Vagina (tissue), 2 donors: Measurements from ENCODE around the gene TANGO6. TPM values are rescaled to one million over a fixed set of nuclear protein-coding genes. Genes with fewer than 3 reads are reported as not detected.

Experiments used
- DNase-seq, 2 donors: peaks; one replicate each; pipeline ENCODE4 v3.0.0-alpha.2; 2017; ENCODE audit errors: extremely low spot score in 2 of 2
- H3K27ac ChIP-seq: fragments of 200-600 bp; sonication (generic); one replicate; pipeline ENCODE4 v1.5.1; 2019
- H3K27me3 ChIP-seq: fragments of 200-600 bp; sonication (generic); one replicate; pipeline ENCODE4 v1.5.1; 2019
- H3K36me3 ChIP-seq, 2 donors: fragments of 200-600 bp; sonication (generic); one replicate each; pipeline ENCODE4 v1.5.1; 2017 to 2019
- H3K4me1 ChIP-seq: fragments of 200-600 bp; sonication (generic); one replicate; pipeline ENCODE4 v1.5.1; 2019
- H3K4me3 ChIP-seq, 2 donors: fragments of 200-600 bp; sonication (generic); 1 replicate in 1 of 2; 2 replicates in 1 of 2; pipeline ENCODE4 v1.5.1; 2016 to 2019
- H3K9me3 ChIP-seq: fragments of 200-600 bp; sonication (generic); one replicate; pipeline ENCODE4 v1.5.1; 2019
- POLR2A ChIP-seq, 2 donors: fragments of 450-650 bp; IDR thresholded peaks; one replicate each; pipeline ENCODE4 v1.6.1; 2017; ENCODE audit warnings: antibody characterized with exemption in 2 of 2, mild to moderate bottlenecking in 2 of 2, moderate library complexity in 2 of 2
- POLR2AphosphoS5 ChIP-seq, 2 donors: sonication (generic); formaldehyde crosslinking; IDR thresholded peaks; one replicate each; pipeline ENCODE4 v1.9.0; 2017; ENCODE audit warnings: antibody characterized with exemption in 2 of 2, mild to moderate bottlenecking in 2 of 2, low read depth in 1 of 2; ENCODE audit not compliant: insufficient read depth in 1 of 2
- intact Hi-C: fragments of 100-400 bp; cut with DNase I; formaldehyde crosslinking; loops from one replicate; pipeline ENCODE4 v1.15.1; 2023
- total RNA-seq: library from RNA; depleted of rRNA; stranded (reverse); fragments of >200 nt; gene quantifications from one replicate; pipeline ENCODE4 v1.2.3, GENCODE V29; 2016
- TF ChIP-seq, protein P1 (sequence below), 3 experiments: fragments of 450-650 bp in 2 of 3; fragments of 200-600 bp in 1 of 3; sonication (generic) in 1 of 3; IDR thresholded peaks; one replicate each; pipeline ENCODE4 v1.5.1; 2017 to 2019; ENCODE audit warnings: antibody characterized with exemption in 3 of 3, mild to moderate bottlenecking in 2 of 3, moderate library complexity in 2 of 3

TANGO6 gene
- total RNA-seq, 1 donor from 2014 or later = 21.9 TPM

DNA sequence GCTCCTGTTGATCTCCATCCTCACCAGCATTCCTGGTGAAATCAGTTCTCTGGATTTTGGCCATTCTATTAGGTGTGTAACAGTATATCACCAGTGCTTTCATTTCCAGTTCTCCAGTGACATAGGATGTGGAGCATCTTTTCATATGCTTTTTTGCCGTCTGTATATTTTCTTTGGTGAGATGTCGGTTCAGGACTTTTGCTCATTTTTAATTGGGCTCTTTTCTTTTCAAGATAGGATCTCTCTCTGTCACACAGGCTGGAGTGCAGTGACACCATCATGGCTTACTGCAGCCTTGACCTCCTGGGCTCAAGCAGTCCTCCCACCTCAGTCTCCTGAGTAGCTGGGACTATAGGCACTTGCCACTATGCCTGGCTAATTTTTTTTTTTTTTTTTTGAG is 74.2 kb downstream of the TANGO6 start:
- intact Hi-C loops = no loop called here
- Histone ChIP-seq H3K4me3 (no peak overlapping the region), H3K27me3 (no peaks in the 10 kb centered on the region), H3K36me3 (peaks cover 0 to 13% of the 10 kb centered on the region in 2 donors), H3K9me3 (no peaks in the 10 kb centered on the region), H3K27ac (no peak overlapping the region), H3K4me1 (peaks cover 8% of the 10 kb centered on the region)
- TF ChIP-seq, protein P1, sequence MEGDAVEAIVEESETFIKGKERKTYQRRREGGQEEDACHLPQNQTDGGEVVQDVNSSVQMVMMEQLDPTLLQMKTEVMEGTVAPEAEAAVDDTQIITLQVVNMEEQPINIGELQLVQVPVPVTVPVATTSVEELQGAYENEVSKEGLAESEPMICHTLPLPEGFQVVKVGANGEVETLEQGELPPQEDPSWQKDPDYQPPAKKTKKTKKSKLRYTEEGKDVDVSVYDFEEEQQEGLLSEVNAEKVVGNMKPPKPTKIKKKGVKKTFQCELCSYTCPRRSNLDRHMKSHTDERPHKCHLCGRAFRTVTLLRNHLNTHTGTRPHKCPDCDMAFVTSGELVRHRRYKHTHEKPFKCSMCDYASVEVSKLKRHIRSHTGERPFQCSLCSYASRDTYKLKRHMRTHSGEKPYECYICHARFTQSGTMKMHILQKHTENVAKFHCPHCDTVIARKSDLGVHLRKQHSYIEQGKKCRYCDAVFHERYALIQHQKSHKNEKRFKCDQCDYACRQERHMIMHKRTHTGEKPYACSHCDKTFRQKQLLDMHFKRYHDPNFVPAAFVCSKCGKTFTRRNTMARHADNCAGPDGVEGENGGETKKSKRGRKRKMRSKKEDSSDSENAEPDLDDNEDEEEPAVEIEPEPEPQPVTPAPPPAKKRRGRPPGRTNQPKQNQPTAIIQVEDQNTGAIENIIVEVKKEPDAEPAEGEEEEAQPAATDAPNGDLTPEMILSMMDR (IDR thresholded peaks at IDR 0.05) = no peak
- TF ChIP-seq POLR2A (IDR thresholded peaks at IDR 0.05) (no peak), POLR2AphosphoS5 (IDR thresholded peaks at IDR 0.05; ENCODE audit: insufficient read depth in 1 of 2, low read depth in 1 of 2) (no peak)
- no peak for DNase-seq

DNA sequence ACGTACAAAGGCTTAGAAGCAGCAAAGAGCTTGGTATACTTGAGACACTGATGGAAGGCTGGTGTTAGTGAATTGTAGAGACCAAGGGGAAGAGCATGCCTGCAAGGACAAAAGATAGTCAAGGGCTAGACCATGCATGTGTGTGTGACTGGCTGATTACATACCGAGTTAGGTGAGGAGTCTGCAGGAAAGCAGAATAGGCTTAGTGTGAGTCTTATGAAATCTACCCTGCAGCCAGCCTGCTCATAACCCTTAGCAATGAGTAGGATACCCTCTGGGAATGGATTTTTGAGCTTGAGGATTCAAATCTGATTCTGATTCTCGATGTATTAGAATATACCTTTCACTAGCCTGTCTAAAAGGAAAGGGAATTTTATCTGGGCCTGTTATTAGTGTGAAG is 77.0 kb downstream of the TANGO6 start:
- DNase-seq = no peak
- Histone ChIP-seq H3K36me3 (peaks cover 0 to 13% of the 10 kb centered on the region in 2 donors), H3K4me1 (peaks cover 8% of the 10 kb centered on the region), H3K27ac (no peak overlapping the region), H3K4me3 (no peak overlapping the region), H3K27me3 (no peaks in the 10 kb centered on the region), H3K9me3 (no peaks in the 10 kb centered on the region)
- TF ChIP-seq POLR2AphosphoS5 (IDR thresholded peaks at IDR 0.05; ENCODE audit: insufficient read depth in 1 of 2, low read depth in 1 of 2) (no peak), POLR2A (IDR thresholded peaks at IDR 0.05) (no peak)
- TF ChIP-seq, protein P1 (IDR thresholded peaks at IDR 0.05) = no peak
- intact Hi-C loops = no loop called here

DNA sequence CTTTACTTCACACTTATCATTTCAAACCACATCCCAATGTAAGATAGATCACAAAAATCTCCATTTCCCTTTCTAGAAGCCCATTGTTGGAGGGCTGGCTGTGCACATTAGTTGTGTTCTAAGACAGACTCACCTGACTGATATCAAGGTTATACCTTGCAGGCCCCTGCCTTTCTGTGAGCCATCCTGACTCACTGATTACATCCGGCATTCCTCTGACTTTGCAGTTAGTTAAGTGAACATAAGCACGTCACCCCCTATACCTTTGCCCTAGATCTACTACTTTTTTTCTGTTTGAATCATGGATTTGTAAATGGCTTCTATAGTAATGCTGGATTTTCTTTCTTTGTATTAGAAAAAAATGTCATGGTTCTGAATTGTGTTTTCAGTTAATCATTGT is 78.3 kb downstream of the TANGO6 start:
- H3K9me3 ChIP-seq = no peaks in the 10 kb centered on the region
- TF ChIP-seq POLR2AphosphoS5 (IDR thresholded peaks at IDR 0.05; ENCODE audit: insufficient read depth in 1 of 2, low read depth in 1 of 2) (no peak), POLR2A (IDR thresholded peaks at IDR 0.05) (no peak)
- TF ChIP-seq, protein P1 (IDR thresholded peaks at IDR 0.05) = no peak
- H3K4me3 ChIP-seq = no peak overlapping the region
- peaks cover 0 to 14% of the 10 kb centered on the region in 2 donors for H3K36me3 ChIP-seq
- DNase-seq = no peak
- no peak overlapping the region for H3K27ac ChIP-seq
- intact Hi-C loops = no loop called here
- no peaks in the 10 kb centered on the region for H3K27me3 ChIP-seq
- H3K4me1 ChIP-seq = peaks cover under 1% of the 10 kb centered on the region

DNA sequence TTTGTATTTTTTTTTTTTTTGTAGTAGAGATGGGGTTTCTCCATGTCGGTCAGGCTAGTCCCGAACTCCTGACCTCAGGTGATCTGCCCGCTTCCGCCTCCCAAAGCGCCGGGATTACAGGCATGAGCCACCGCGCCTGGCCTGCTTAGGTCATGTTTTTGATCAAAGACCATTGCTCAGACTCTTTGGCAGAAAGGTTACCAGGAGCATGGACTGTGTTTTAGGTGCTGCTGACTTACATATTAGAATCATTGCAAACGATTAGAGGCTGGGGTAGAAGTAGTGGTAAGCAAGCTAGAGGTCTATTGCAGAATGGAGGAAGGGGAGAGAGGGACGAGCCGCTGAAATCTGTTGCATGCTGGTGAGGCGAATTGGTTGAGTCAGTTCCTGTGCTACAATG is 79.8 kb downstream of the TANGO6 start:
- H3K27ac ChIP-seq = no peak overlapping the region
- no peaks in the 10 kb centered on the region for H3K4me1 ChIP-seq
- intact Hi-C loops = no loop called here
- no peaks in the 10 kb centered on the region for H3K9me3 ChIP-seq
- H3K36me3 ChIP-seq = peaks cover 0 to 25% of the 10 kb centered on the region in 2 donors
- no peak overlapping the region for H3K4me3 ChIP-seq
- DNase-seq = no peak
- TF ChIP-seq POLR2A (IDR thresholded peaks at IDR 0.05) (no peak), POLR2AphosphoS5 (IDR thresholded peaks at IDR 0.05; ENCODE audit: insufficient read depth in 1 of 2, low read depth in 1 of 2) (no peak)
- TF ChIP-seq, protein P1 (IDR thresholded peaks at IDR 0.05) = no peak
- no peaks in the 10 kb centered on the region for H3K27me3 ChIP-seq

GRCh38 chr16:68927018-68927417 is 83.7 kb downstream of the TANGO6 start:
- intact Hi-C loops = no loop called here
- H3K27ac ChIP-seq = no peak overlapping the region
- no peaks in the 10 kb centered on the region for H3K9me3 ChIP-seq
- no peak overlapping the region for H3K4me3 ChIP-seq
- no peaks in the 10 kb centered on the region for H3K4me1 ChIP-seq
- TF ChIP-seq POLR2AphosphoS5 (IDR thresholded peaks at IDR 0.05; ENCODE audit: insufficient read depth in 1 of 2, low read depth in 1 of 2) (no peak), POLR2A (IDR thresholded peaks at IDR 0.05) (no peak)
- TF ChIP-seq, protein P1 (IDR thresholded peaks at IDR 0.05) = no peak
- no peaks in the 10 kb centered on the region for H3K27me3 ChIP-seq
- H3K36me3 ChIP-seq = peaks cover 0 to 34% of the 10 kb centered on the region in 2 donors
- no peak for DNase-seq
